Measurements from ENCODE around the gene MKLN1. TPM values are rescaled to one million over a fixed set of nuclear protein-coding genes. Genes with fewer than 3 reads are reported as not detected.

MKLN1 gene
- total and polyA plus RNA-seq, 10 of the 15 experiments (the other 5 are each of a cell fraction or from before 2014, with no cell fraction given) = 13.6 to 55.8 (median 29.3) TPM

DNA sequence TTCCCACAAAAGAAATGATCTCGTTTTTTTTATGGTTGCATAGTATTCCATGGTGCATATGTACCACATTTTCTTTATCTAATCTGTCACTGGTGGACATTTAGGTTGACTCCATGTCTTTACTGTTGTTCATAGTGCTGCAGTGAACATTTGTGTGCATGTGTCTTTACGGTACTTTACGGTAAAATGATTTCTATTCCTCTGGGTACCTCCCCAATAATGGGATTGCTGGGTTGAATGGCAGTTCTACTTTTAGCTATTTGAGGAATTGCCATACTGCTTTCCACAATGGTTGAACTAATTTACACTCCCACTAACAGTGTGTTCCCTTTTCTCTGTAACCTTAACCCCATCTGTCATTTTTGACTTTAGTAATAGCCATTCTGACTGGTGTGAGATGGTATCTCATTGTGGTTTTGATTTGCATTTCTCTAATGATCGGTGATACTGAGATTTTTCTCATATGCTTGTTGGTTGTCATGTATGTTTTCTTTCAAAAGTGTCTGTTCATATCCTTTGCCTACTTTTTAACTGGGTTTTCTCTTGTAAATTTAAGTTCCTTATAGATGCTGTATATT, 37.2 kb downstream of the MKLN1 start:
- Histone ChIP-seq H2AFZ (ENCODE audit: control insufficient read depth, low read depth, low read length) (no peak overlapping the region), H3K9me3 (replicated peaks; ENCODE audit: control insufficient read depth, insufficient read depth, low read length) (peaks cover 7% of the 10 kb centered on the region; the same call in 2 of the 3 replicates), H4K20me1 (ENCODE audit: control insufficient read depth, insufficient read depth) (no peaks in the 10 kb centered on the region), H3K36me3 (ENCODE audit: control insufficient read depth in 2 of 2, insufficient read depth in 2 of 2, low read length in 1 of 2) (no peaks in the 10 kb centered on the region), H3K4me3 (no peak overlapping the region), H3K4me1 (ENCODE audit: control insufficient read depth, insufficient read depth, low read length) (0 out of 2 replicates have a peak, but pooled peaks cover 5% of the 10 kb centered on the region), H3K4me2 (ENCODE audit: control insufficient read depth, insufficient read depth) (no peak overlapping the region), H3K27ac (ENCODE audit: control insufficient read depth, insufficient read depth) (no peak overlapping the region), H3K27me3 (replicated peaks in 1 of 2; ENCODE audit: control insufficient read depth in 2 of 2, insufficient read depth in 2 of 2, low read length in 1 of 2) (no peaks in the 10 kb centered on the region), H3K9ac (ENCODE audit: control insufficient read depth, insufficient read depth, low read length) (no peak overlapping the region), H3K79me2 (ENCODE audit: control insufficient read depth, insufficient read depth, low read length) (peaks cover 68% of the 10 kb centered on the region)
- FAIRE-seq (no peak), ATAC-seq (peak; percentile 66), DNase-seq (ENCODE audit: low read depth, low spot score) (no peak)
- BruUV-seq (replicated peaks) = no TSS peak
- POLR2A ChIA-PET = interaction anchor here (0.6 kb wide), 2 partner anchors 18 to 437 kb away, joined by 3 to 6 read pairs; no protein-coding TSS in a partner anchor
- 78% methylated on average over 4 of the region's 4 CpGs for WGBS (ENCODE audit: insufficient coverage, insufficient replicate concordance, low lambda C conversion rate, missing lambda C conversion rate)
- CTCF ChIA-PET = interaction anchor here (1.0 to 1.1 kb wide), 2 partner anchors 34 to 50 kb away, joined by 3 read pairs; no protein-coding TSS in a partner anchor
- SMC1A ChIA-PET (ENCODE audit: uncharacterized antibody, unreplicated experiment) = interaction anchor here (1.0 to 1.3 kb wide), 4 partner anchors 14 to 90 kb away, joined by 3 read pairs; no protein-coding TSS in a partner anchor
- in situ Hi-C loops (cut with MboI) (no loop called here), intact Hi-C loops (cut with micrococcal nuclease; ENCODE audit: unreplicated experiment) (no loop called here)
- RAD21 ChIA-PET (ENCODE audit: unreplicated experiment) = interaction anchor here (0.7 kb wide), 1 partner anchor 37 kb away, joined by 4 read pairs; no protein-coding TSS in a partner anchor
- TF ChIP-seq CBX3 (IDR thresholded peaks at IDR 0.05; ENCODE audit: borderline replicate concordance, low read depth) (no peak), PKNOX1 (IDR thresholded peaks at IDR 0.05) (peak; percentile 33; the same call in 1 of the 2 replicates), NBN (IDR thresholded peaks at IDR 0.05) (peak; percentile 50; the same call in 1 of the 2 replicates)

DNA sequence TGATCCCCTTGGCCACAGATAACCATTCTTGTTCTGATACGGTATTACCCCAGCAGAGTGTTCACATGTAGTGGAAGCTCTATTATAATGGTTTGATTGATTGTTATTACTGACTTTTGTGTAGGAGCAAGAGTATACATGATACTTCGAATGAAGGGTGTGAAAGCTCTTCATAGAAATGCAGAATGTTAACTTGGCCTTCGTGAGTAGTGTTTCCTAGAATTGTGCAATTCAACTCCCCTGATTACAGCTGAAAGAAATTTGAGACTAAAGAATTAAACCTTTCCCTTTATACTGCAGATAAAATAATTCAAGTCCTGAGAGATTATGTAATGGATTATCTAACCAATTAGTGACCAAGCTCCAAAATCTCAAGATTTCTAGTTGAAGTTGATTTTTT, 38.2 kb downstream of the MKLN1 start:
- CTCF ChIA-PET = interaction anchor here (1.0 kb wide), 1 partner anchor 49 kb away, joined by 3 read pairs; no protein-coding TSS in a partner anchor
- H3K4me3 ChIP-seq = no peak overlapping the region
- no peak for TF ChIP-seq ZBTB40 (IDR thresholded peaks at IDR 0.05; ENCODE audit: borderline replicate concordance)
- TF ChIP-seq, protein P1, sequence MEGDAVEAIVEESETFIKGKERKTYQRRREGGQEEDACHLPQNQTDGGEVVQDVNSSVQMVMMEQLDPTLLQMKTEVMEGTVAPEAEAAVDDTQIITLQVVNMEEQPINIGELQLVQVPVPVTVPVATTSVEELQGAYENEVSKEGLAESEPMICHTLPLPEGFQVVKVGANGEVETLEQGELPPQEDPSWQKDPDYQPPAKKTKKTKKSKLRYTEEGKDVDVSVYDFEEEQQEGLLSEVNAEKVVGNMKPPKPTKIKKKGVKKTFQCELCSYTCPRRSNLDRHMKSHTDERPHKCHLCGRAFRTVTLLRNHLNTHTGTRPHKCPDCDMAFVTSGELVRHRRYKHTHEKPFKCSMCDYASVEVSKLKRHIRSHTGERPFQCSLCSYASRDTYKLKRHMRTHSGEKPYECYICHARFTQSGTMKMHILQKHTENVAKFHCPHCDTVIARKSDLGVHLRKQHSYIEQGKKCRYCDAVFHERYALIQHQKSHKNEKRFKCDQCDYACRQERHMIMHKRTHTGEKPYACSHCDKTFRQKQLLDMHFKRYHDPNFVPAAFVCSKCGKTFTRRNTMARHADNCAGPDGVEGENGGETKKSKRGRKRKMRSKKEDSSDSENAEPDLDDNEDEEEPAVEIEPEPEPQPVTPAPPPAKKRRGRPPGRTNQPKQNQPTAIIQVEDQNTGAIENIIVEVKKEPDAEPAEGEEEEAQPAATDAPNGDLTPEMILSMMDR (IDR thresholded peaks at IDR 0.05 in 2 of 3, conservative IDR thresholded peaks at IDR 0.05 in 1 of 3; ENCODE audit: control insufficient read depth in 2 of 3, extremely low read depth in 1 of 3, insufficient read depth in 1 of 3, low read depth in 3 of 3, low read length in 3 of 3) = no peak
- no peak for TF ChIP-seq HDAC2 (IDR thresholded peaks at IDR 0.05)
- no peak for TF ChIP-seq SIN3A (IDR thresholded peaks at IDR 0.05; ENCODE audit: low read depth, low read length)
- no peak for TF ChIP-seq JUND (IDR thresholded peaks at IDR 0.05; ENCODE audit: low read depth, low read length)
- no peak for TF ChIP-seq TCF7 (IDR thresholded peaks at IDR 0.05; ENCODE audit: borderline replicate concordance)

More for the DNA sequence above, 38.2 kb downstream of the MKLN1 start:
- Histone ChIP-seq H3K27me3 (replicated peaks in 1 of 2; ENCODE audit: control insufficient read depth in 2 of 2, insufficient read depth in 2 of 2, low read length in 1 of 2) (no peaks in the 10 kb centered on the region), H3K9ac (ENCODE audit: control insufficient read depth, insufficient read depth, low read length) (no peak overlapping the region), H3K36me3 (ENCODE audit: control insufficient read depth in 2 of 2, insufficient read depth in 2 of 2, low read length in 1 of 2) (no peaks in the 10 kb centered on the region), H2AFZ (ENCODE audit: control insufficient read depth, low read depth, low read length) (no peak overlapping the region), H3K27ac (ENCODE audit: control insufficient read depth, insufficient read depth) (no peak overlapping the region), H3K9me3 (replicated peaks; ENCODE audit: control insufficient read depth, insufficient read depth, low read length) (peaks cover 7% of the 10 kb centered on the region; the same call in 2 of the 3 replicates), H3K79me2 (ENCODE audit: control insufficient read depth, insufficient read depth, low read length) (peaks cover 66% of the 10 kb centered on the region), H3K4me1 (ENCODE audit: control insufficient read depth, insufficient read depth, low read length) (peaks cover 10% of the 10 kb centered on the region; the same call in 1 of the 2 replicates), H3K4me2 (ENCODE audit: control insufficient read depth, insufficient read depth) (no peak overlapping the region), H4K20me1 (ENCODE audit: control insufficient read depth, insufficient read depth) (0 out of 2 replicates have a peak, but pooled peaks cover 3% of the 10 kb centered on the region)
- POLR2A ChIA-PET = interaction anchor here (1.7 kb wide), 1 partner anchor 38 kb away, joined by 3 read pairs; the partner anchor contains the start of gene MKLN1
- no peak for FAIRE-seq
- RAD21 ChIA-PET (ENCODE audit: unreplicated experiment) = no interaction called here
- intact Hi-C loops (cut with micrococcal nuclease; ENCODE audit: unreplicated experiment) = no loop called here
- 94% methylated on average over 3 of the region's 3 CpGs for WGBS (ENCODE audit: insufficient coverage, insufficient replicate concordance, low lambda C conversion rate, missing lambda C conversion rate)
- ATAC-seq = no peak
- BruUV-seq (replicated peaks) = no TSS peak
- SMC1A ChIA-PET (ENCODE audit: uncharacterized antibody, unreplicated experiment) = interaction anchor here (0.6 to 1.3 kb wide), 4 partner anchors 15 to 89 kb away, joined by 3 read pairs; no protein-coding TSS in a partner anchor
- in situ Hi-C loops (cut with MboI) = no loop called here
- DNase-seq (ENCODE audit: low read depth, low spot score) = no peak

Measured in GM12878 (cell line).